NK-92 (cell line): ENCODE results near the gene TRPM8.

Experiments used
- DNase-seq: peaks from one replicate; lab custom pipeline; 2025; ENCODE audit not compliant: unreplicated experiment; lab: John Stamatoyannopoulos, UW

The TRPM8 gene

DNA sequence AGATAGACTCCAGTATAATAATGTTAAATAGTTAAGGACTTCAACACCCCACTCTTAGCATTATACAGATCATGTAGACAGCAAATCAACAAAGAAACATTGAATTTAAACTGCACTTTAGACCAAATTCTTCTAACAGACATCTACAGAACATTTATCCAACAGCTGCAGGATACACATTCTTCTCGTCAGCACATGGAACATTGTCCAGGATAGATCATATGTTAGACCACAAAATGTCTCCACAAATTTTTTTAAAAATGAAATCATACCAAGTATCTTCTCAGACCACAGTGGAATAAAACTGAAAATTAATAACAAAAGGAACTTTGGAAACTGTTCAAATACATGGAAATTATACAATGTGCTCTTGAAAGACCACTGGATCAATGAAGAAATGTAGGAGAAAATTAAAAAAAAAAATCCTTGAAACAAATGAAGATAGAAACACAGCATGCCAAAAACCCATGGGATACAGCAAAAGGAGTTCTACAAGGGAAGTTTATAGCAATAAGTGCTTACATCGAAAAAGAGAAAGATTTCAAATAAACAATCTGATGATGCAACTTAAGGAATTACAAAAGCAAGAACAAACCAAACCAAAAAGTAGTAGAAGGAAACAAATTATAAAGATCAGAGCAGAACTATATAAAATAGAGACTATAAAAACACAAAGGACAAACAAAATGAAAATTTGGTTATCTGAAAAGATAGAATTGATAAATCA lies 121.1 kb downstream of the TRPM8 start:
- DNase-seq: no peak

DNA sequence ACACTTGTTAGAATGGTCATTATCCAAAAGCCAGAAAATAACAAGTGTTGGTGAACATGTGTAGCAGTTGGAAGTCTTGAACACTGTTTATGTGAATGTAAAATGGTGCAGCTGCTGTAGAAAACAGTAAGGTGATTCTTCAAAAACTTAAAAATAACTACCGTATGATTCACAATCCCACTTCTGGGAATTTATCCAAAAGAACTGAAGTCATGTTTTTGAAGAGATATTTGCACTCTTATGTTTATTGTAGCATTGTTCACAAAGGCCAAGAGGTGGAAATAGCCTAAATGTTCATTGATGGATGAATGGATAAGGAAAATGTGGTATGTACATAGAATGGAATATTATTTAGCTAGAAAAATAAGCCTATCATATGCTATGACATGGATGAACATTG lies 127.0 kb downstream of the TRPM8 start:
- no peak for DNase-seq

DNA sequence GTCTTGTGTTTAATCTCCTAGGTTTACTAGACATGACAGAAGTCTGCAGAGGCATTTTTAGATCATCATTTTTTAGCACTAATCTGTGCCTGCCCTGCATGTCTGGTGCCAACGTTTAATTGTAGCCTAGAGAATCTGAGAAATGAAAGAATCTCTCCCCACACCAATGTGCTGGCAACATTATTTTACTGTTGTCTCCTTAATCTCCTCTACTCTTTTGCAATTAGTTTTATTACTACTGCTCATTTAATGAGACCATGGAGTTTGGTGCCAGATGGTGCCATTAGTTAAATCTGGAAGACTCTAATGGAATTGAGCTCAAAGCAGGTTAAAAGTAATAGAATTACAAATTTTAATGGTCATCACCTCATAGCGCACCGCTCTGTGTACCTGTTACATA lies 129.3 kb downstream of the TRPM8 start:
- no peak for DNase-seq

DNA sequence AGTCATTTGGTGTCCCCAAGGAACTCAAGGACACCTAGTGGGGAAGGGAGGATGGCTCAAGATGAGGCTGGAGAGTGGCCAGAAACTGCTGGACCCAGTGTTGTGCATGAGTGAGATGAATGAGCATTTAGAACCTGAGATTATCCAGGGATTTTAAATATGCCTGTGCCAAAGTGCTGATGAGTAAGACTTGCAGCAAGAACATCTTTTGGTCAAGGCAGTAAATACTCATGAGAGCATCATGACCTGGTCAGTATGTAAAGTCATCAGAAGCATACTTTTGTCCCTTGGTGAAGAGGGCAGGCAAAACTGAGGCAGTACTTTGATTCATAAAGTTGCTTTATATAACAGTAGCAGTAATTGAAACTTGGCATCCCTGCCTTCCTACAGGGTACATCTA lies 130.2 kb downstream of the TRPM8 start:
- no peak for DNase-seq

DNA sequence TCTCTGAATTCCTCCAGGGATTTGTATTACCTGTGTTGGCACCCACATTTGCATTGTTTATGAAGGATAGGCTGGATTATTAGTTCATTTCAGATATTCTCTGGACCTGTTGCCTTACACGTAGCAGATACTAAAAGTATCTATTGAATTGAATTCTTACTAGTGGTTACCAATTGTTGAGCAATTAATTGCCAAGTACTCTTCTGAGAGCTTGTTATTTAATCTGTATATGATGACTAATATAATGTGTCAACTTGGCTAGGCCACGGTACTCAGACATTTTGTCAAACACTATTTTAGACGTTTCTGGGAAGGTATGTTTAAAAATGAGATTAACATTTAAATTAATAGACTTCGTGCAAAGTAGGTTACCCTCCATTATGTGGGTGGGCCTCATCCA lies 130.9 kb downstream of the TRPM8 start:
- no peak for DNase-seq

DNA sequence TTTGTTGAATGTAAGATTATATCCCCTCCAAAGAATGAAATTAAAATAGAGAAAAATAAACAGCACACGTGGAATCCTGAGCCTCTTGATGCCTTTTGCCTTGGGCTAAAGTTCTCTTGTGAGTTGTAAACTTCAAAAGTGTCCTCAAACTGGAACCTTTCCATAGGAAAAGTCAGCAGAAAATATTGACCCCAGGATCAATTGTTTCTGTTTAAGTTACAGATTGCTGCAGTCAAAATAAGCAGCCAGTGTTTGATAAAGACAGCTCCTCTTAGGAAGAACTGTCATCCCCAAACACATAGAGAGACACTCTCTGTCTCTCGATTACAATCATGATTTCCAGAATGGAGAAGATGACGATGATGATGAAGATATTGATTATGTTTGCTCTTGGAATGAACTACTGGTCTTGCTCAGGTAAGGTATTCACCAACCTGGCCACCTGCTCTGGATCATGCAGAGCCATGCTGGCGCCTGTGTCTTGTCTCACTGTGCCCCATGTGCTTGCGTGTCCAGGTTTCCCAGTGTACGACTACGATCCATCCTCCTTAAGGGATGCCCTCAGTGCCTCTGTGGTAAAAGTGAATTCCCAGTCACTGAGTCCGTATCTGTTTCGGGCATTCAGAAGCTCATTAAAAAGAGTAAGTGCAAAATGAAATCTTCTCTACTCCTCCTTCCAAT lies 133.4 kb downstream of the TRPM8 start, which contains the start of gene SPP2:
Gene SPP2, plus strand, starts transcription at position 248 of the 681 bp plus-strand sequence. Its CDS starts 85 bp downstream, at position 333.
- no peak for DNase-seq

DNA sequence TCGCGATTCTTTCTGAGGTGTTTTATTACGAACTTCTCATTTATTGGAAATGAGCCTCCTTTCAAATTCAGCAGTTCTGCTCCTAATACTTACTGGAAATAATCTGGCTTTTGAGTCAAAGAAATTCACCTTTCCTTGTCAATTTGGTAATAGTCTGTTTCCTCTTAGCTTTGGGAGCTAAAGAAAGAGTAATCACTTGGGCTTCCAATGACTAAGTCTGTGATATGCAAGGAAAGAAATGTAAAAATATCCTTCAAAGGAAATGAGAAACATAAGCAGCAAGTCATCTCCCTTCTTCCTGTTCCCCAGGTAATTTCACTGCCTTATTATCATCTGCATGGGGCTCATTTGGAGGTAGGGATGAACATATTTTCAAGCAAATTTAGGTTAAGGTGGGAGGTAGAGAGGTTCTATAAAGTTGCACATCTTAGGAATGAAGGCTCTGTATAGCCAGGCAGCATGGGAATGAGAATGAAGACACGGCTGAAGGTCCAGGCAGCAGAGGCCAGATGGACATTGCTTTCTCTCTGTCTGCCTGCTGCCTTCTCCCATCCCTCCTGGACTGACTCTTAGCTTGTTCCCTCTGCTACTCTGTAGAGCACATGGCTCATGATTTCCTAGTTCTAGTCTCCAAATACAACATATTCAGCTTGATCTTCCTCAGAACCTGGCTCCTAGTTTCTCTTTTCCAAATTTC lies 134.3 kb downstream of the TRPM8 start:
- no peak for DNase-seq

DNA sequence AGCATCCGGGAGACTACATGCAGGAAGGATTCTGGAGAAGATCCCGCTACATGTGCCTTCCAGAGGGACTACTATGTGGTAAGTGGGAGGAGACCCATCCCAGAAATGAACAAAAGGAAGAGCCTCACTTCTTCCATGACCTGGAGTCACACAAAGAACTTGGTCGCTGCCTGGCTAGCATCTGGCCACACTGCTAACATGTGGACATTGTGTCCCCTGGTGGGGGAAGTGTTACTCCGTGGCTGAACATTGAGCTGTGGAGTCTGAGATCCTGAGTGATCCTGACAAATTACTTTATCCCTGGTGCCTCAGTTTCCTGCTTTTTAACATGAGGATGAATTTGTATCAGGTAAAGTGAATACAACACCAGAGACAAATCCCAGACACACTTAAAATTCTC lies 141.7 kb downstream of the TRPM8 start:
- DNase-seq: no peak

DNA sequence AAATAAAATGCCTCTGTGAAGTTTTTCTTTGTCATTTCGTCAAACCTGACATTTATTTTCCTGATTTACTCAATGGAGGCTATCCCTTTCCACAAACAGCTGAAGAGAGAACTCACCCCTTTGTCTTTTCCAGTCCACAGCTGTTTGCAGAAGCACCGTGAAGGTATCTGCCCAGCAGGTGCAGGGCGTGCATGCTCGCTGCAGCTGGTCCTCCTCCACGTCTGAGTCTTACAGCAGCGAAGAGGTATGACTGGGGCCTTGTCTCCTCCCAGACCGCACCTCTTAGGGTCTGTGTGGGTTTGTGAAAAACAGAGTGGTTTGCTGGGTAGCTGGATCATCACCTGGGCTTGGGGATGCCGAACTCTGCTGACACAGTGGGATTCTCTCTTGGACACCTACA lies 143.1 kb downstream of the TRPM8 start:
- no peak for DNase-seq

DNA sequence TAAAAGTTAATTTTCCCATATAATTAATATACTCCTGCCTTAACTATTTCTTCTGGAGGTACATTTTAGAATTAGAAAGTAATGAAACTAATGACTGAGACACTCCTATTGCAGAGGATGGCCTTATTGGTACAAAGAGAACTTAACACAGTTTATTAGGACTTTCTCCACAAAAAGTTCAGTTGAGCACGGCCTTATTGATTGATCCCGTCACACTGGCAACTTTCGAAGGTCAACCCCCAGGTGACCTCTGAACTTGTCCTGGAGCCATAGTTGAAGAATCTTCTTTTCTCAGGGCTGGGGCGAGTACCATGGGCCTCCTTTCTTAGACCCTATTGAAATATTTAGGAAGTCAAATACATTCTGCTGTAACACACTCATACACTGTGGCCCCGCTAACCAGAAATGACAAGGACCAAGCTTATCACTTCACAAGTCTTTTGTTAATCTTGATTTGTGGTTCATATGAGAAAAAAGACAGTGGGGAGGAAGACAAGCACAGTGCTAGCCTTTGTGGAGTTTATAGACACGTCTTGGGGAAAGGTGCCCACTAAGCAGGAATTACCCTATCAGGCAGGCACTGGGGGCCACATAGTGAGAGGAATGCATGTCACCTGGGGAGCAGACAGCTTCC lies 144.6 kb downstream of the TRPM8 start:
- DNase-seq: no peak

DNA sequence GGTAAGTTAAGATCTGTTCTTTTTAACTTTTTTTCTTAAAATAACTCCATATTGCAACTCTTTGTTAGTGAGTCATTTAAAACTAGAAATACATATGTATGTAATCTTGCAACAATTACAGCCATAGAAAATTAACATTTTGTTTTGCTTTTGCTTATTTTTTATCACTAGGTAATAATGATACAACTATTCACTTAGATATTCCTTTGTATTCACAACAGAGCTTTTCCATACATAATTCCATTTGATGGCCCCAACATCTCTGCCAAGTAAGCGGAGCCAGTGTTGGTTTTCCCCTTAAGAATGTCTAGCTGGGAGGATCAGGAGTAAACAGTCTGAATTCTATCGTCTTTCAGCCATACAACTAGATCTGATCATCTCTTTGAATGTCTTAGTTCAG lies 149.4 kb downstream of the TRPM8 start:
- no peak for DNase-seq
